Measurements from ENCODE around the gene CHD9.

Gene CHD9

DNA sequence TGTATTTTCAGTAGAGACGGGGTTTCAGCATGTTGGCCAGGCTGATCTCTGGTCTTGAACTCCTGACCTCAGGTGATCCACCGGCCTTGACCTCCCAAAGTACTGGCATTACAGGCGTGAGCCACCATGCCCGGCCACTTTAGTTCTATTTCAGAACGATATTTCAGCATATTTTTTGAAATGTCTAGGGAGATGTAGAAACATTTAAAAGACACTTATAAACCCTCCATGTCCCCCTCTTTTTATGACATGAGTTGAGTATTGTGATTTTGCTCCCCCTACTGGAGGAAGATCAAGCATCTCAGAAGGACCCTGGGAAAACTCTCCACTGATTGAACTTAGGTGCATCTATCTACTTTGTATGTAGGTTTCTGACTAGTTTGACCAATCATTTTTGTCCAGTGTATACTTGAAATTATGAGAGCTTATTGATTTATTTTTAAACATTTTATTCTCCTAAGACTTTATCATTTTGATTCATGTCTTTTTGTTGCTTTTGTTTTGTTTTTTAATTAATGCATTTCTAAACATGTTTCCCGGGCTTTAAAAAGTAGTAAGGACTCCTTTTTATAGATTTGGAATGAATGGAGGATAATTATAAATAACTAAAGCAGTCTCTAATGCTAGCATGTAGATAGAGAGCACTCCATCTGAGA is 105.1 kb downstream of the CHD9 start:
- Histone ChIP-seq H3K27ac (no peak overlapping the region), H3K27me3 (ENCODE audit: insufficient read depth, low read depth, severe bottlenecking) (no peaks in the 10 kb centered on the region), H3K9me3 (ENCODE audit: severe bottlenecking) (no peaks in the 10 kb centered on the region), H3K4me3 (ENCODE audit: low read depth, low read length) (no peak overlapping the region), H3K36me3 (peaks cover 6% of the 10 kb centered on the region; the same call in 1 of the 2 replicates)
- DNase-seq = peak; percentile 10
- TF ChIP-seq, protein P1, sequence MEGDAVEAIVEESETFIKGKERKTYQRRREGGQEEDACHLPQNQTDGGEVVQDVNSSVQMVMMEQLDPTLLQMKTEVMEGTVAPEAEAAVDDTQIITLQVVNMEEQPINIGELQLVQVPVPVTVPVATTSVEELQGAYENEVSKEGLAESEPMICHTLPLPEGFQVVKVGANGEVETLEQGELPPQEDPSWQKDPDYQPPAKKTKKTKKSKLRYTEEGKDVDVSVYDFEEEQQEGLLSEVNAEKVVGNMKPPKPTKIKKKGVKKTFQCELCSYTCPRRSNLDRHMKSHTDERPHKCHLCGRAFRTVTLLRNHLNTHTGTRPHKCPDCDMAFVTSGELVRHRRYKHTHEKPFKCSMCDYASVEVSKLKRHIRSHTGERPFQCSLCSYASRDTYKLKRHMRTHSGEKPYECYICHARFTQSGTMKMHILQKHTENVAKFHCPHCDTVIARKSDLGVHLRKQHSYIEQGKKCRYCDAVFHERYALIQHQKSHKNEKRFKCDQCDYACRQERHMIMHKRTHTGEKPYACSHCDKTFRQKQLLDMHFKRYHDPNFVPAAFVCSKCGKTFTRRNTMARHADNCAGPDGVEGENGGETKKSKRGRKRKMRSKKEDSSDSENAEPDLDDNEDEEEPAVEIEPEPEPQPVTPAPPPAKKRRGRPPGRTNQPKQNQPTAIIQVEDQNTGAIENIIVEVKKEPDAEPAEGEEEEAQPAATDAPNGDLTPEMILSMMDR (IDR thresholded peaks at IDR 0.05; ENCODE audit: low read depth, low read length) = peak; percentile 53

DNA sequence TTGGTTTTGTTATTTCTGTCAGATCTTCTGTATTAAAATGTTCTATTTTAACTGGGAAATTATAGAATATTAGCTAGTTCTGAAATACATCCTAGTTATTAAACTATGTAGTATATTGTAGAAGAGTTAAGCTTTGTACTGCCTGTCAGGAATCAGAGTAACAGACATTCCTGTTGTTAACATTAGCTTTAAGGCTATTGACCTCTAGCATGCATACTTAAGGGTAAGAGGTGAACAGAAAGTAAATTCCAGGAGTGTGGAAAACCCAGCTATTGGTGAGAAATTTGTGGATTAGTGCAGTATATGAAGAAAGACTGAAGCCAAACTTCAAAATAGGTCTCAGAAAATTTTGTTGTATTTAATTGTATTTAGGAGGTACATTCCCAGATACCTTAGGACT is 111.3 kb downstream of the CHD9 start:
- H3K9me3 ChIP-seq (ENCODE audit: severe bottlenecking) = no peaks in the 10 kb centered on the region
- TF ChIP-seq, protein P1 (IDR thresholded peaks at IDR 0.05; ENCODE audit: low read depth, low read length) = no peak
- H3K27me3 ChIP-seq (ENCODE audit: insufficient read depth, low read depth, severe bottlenecking) = no peaks in the 10 kb centered on the region
- no peak overlapping the region for H3K4me3 ChIP-seq (ENCODE audit: low read depth, low read length)
- no peaks in the 10 kb centered on the region for H3K36me3 ChIP-seq
- H3K27ac ChIP-seq = no peak overlapping the region
- DNase-seq = no peak

DNA sequence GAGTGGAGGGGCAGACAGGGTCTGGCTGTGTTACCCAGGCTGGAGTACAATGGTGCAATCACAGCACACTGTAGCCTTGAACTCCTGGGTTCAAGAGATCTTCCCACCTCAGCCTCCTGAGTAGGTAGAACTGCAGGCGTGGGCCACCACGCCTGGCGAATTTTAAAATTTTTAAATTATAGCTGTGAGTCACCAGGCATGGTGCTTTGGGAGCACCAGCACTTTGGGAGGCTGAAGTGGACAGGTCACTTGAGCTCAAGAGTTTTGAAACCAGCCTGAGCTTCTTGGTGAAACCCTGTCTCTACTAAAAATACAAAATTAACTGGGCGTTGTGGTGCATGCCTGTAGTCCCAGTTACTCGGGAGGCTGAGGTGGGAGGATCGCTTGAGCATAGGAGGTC is 114.0 kb downstream of the CHD9 start:
- TF ChIP-seq, protein P1 (IDR thresholded peaks at IDR 0.05; ENCODE audit: low read depth, low read length) = no peak
- H3K36me3 ChIP-seq = no peaks in the 10 kb centered on the region
- H3K4me3 ChIP-seq (ENCODE audit: low read depth, low read length) = no peak overlapping the region
- no peaks in the 10 kb centered on the region for H3K9me3 ChIP-seq (ENCODE audit: severe bottlenecking)
- H3K27ac ChIP-seq = no peak overlapping the region
- no peaks in the 10 kb centered on the region for H3K27me3 ChIP-seq (ENCODE audit: insufficient read depth, low read depth, severe bottlenecking)
- DNase-seq = no peak

DNA sequence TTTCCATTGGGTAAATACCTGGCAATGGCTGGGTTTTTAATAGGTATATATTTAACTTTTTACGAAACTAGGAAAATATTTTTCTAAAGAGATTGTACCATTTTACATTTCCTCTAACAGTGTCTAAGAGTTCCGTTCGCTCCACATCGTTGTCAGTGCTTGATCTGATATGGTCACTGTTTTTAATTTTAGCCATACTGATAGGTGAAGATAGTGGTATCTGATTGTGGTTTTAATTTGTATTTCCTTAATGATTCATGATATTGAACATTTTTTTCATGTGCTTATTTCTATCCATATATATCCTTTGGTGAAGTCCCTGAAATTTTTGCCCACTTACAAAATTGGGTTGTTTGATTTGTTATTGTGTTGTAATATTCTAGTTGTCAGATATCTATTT is 117.7 kb downstream of the CHD9 start:
- Histone ChIP-seq H3K27me3 (ENCODE audit: insufficient read depth, low read depth, severe bottlenecking) (no peaks in the 10 kb centered on the region), H3K4me3 (ENCODE audit: low read depth, low read length) (no peak overlapping the region), H3K27ac (no peak overlapping the region), H3K9me3 (ENCODE audit: severe bottlenecking) (no peaks in the 10 kb centered on the region), H3K36me3 (no peaks in the 10 kb centered on the region)
- no peak for DNase-seq
- TF ChIP-seq, protein P1 (IDR thresholded peaks at IDR 0.05; ENCODE audit: low read depth, low read length) = no peak

DNA sequence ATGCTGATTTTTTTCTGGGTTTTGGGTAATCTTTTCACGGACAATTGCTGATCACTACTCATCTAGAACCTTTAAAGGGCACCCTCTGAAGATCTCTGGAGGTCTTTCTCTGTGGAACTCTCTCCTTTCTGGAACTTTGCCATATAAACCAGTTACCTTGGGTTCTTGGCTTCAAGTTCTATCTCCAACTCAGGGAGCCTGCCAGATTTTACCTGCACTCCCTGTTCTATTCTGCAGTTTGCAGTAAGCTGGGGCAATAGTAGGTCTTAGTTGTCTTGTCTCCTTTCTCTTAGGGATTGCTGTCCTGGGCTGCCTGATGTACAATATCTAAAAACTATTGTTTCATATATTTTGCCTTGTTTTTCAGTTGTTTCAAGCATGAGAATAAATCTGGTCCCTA is 120.3 kb downstream of the CHD9 start:
- H3K27me3 ChIP-seq (ENCODE audit: insufficient read depth, low read depth, severe bottlenecking) = no peaks in the 10 kb centered on the region
- TF ChIP-seq, protein P1 (IDR thresholded peaks at IDR 0.05; ENCODE audit: low read depth, low read length) = no peak
- H3K4me3 ChIP-seq (ENCODE audit: low read depth, low read length) = no peak overlapping the region
- H3K27ac ChIP-seq = no peak overlapping the region
- no peaks in the 10 kb centered on the region for H3K9me3 ChIP-seq (ENCODE audit: severe bottlenecking)
- no peaks in the 10 kb centered on the region for H3K36me3 ChIP-seq
- DNase-seq = no peak

DNA sequence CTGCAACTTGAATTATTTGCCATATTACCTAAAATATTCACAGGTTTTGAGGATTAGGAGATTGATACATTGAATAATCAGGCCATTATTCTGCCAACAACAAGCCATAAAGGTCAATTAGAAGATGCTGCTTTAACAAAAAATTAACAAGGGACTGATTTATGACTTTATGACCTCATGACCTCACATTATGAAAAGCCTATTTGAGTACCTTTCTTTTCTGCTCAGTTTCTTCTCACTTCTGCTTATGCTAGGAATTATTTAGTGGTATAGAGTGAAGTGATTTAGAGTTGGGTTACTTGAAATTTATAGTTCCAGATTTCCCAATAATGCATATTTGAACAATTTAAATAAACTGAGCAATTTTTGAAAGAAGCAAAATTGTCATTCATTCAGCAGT is 121.6 kb downstream of the CHD9 start:
- Histone ChIP-seq H3K4me3 (ENCODE audit: low read depth, low read length) (no peak overlapping the region), H3K27me3 (ENCODE audit: insufficient read depth, low read depth, severe bottlenecking) (no peaks in the 10 kb centered on the region), H3K36me3 (no peaks in the 10 kb centered on the region), H3K9me3 (ENCODE audit: severe bottlenecking) (no peaks in the 10 kb centered on the region), H3K27ac (no peak overlapping the region)
- TF ChIP-seq, protein P1 (IDR thresholded peaks at IDR 0.05; ENCODE audit: low read depth, low read length) = no peak
- no peak for DNase-seq

Measured in WERI-Rb-1 (cell line).